Endothelial cell of umbilical vein (primary cell): Measurements from ENCODE around the gene MAK. TPM values are rescaled to one million over a fixed set of nuclear protein-coding genes. Genes with fewer than 3 reads are reported as not detected.

Experiments
- BruUV-seq: library from RNA; stranded (reverse); fragments of 400-500 nt; replicated peaks from 2 replicates; lab custom pipeline; 2021; lab: Mats Ljungman, UMichigan
- CTCF ChIA-PET: fragments of 300-600, 350-600 bp; sonication (Branson Sonifier 250); formaldehyde crosslinking; loops from one replicate; lab custom pipeline; 2021; ENCODE audit warnings: antibody characterized with exemption, inconsistent platforms; lab: Charles Lee
- POLR2A ChIA-PET: fragments of 300-600, 350-600 bp; sonication (Branson Sonifier 250); formaldehyde crosslinking; loops from one replicate; lab custom pipeline; 2021; ENCODE audit warnings: antibody characterized with exemption, inconsistent platforms; lab: Charles Lee
- DNase-seq: peaks from one replicate; pipeline ENCODE4 v3.0.0-alpha.2; 2011; ENCODE audit warnings: low read depth, low spot score
- FAIRE-seq: peaks from 2 replicates; lab custom pipeline; 2011; peaks lifted over from hg19 to GRCh38; lab: Jason Lieb, UNC
- H2AFZ ChIP-seq: 2 replicates; pipeline ENCODE4 v1.6.0; 2012; ENCODE audit warnings: low read depth, low read length, control low read depth, inconsistent platforms
- H3K27ac ChIP-seq: 2 replicates; pipeline ENCODE4 v1.5.1; 2011; ENCODE audit warnings: low read depth, mild to moderate bottlenecking, control low read depth, low read length, moderate library complexity; ENCODE audit not compliant: insufficient read depth
- H3K27me3 ChIP-seq, 2 experiments: 2 replicates each; pipeline versions ENCODE4 v1.6.0 to v1.6.1; 2011; ENCODE audit warnings: low read length in 2 of 2, mixed read lengths in 1 of 2; ENCODE audit not compliant: control insufficient read depth in 2 of 2, insufficient read depth in 2 of 2
- H3K36me3 ChIP-seq, 2 experiments: 2 replicates in 1 of 2; 3 replicates in 1 of 2; pipeline ENCODE4 v1.5.1; 2011; ENCODE audit warnings: low read length in 2 of 2, mild to moderate bottlenecking in 1 of 2, moderate library complexity in 1 of 2; ENCODE audit not compliant: control insufficient read depth in 2 of 2, insufficient read depth in 2 of 2; ENCODE audit errors: extremely low read depth in 1 of 2
- H3K4me1 ChIP-seq: 3 replicates; pipeline ENCODE4 v1.5.1; 2011; ENCODE audit warnings: mild to moderate bottlenecking, low read length; ENCODE audit not compliant: control insufficient read depth, insufficient read depth; ENCODE audit errors: extremely low read depth
- H3K4me2 ChIP-seq: 2 replicates; pipeline ENCODE4 v1.6.1; 2011; ENCODE audit warnings: low read length, control low read depth, mixed read lengths; ENCODE audit not compliant: insufficient read depth
- H3K4me3 ChIP-seq, 3 experiments: fragments of 200-600 bp in 1 of 3; sonication (generic), shearing (Covaris generic) in 1 of 3; replicated peaks in 1 of 3; 2 replicates each; pipeline ENCODE4 v1.5.1; 2011 to 2016; ENCODE audit warnings: control low read depth in 3 of 3, low read length in 3 of 3, mild to moderate bottlenecking in 2 of 3, inconsistent platforms in 1 of 3, low read depth in 1 of 3, moderate library complexity in 1 of 3; ENCODE audit not compliant: insufficient read depth in 1 of 3
- H3K79me2 ChIP-seq: 2 replicates; pipeline ENCODE4 v1.6.0; 2012; ENCODE audit warnings: low read length, inconsistent platforms; ENCODE audit not compliant: control insufficient read depth, insufficient read depth
- H3K9ac ChIP-seq: replicated peaks from 2 replicates; pipeline ENCODE3; 2011; ENCODE audit warnings: low read length, control low read depth; ENCODE audit not compliant: insufficient read depth; ENCODE audit errors: extremely low read depth
- H3K9me1 ChIP-seq: replicated peaks from 3 replicates; pipeline ENCODE4 v1.6.0; 2011; ENCODE audit warnings: mild to moderate bottlenecking, low read length; ENCODE audit not compliant: control insufficient read depth, insufficient read depth; ENCODE audit errors: extremely low read depth
- H3K9me3 ChIP-seq: replicated peaks from 2 replicates; pipeline ENCODE4 v1.5.1; 2012; ENCODE audit warnings: low read length, inconsistent platforms; ENCODE audit not compliant: control insufficient read depth, insufficient read depth
- H4K20me1 ChIP-seq: replicated peaks from 2 replicates; pipeline ENCODE3; 2011; ENCODE audit warnings: mild to moderate bottlenecking, low read length; ENCODE audit not compliant: control insufficient read depth, insufficient read depth; ENCODE audit errors: extremely low read depth
- EZH2 ChIP-seq: IDR thresholded peaks from 2 replicates; pipeline ENCODE4 v1.6.1; 2012; ENCODE audit warnings: borderline replicate concordance, low read depth, mild to moderate bottlenecking, moderate library complexity, low read length, inconsistent platforms; ENCODE audit not compliant: severe bottlenecking
- FOS ChIP-seq: IDR thresholded peaks from 2 replicates; pipeline ENCODE4 v1.6.1; 2011; ENCODE audit warnings: mild to moderate bottlenecking, low read length, moderate library complexity, borderline replicate concordance; ENCODE audit not compliant: insufficient read depth
- GATA2 ChIP-seq: IDR thresholded peaks from 2 replicates; pipeline ENCODE4 v1.7.0; 2011; ENCODE audit warnings: low read depth, mild to moderate bottlenecking, moderate library complexity, mixed read lengths, low read length; ENCODE audit not compliant: insufficient read length, insufficient read depth
- JUN ChIP-seq: IDR thresholded peaks from 2 replicates; pipeline ENCODE4 v1.6.1; 2011; ENCODE audit warnings: borderline replicate concordance, low read depth; ENCODE audit not compliant: insufficient read length, insufficient read depth
- MAX ChIP-seq: IDR thresholded peaks from 2 replicates; pipeline ENCODE4 v1.6.1; 2011; ENCODE audit not compliant: insufficient read depth, insufficient read length
- MYC ChIP-seq: IDR thresholded peaks from one replicate; pipeline ENCODE4 v1.6.1; 2011; ENCODE audit warnings: mild to moderate bottlenecking, low read depth, low read length
- POLR2A ChIP-seq: IDR thresholded peaks from 2 replicates; pipeline ENCODE4 v1.6.1; 2012; ENCODE audit warnings: low read depth, mild to moderate bottlenecking, control low read depth, low read length
- POLR2AphosphoS5 ChIP-seq: IDR thresholded peaks from 2 replicates; pipeline ENCODE4 v1.6.1; 2012; ENCODE audit warnings: low read depth, mild to moderate bottlenecking, control low read depth, low read length, moderate library complexity; ENCODE audit not compliant: insufficient read depth
- dilution Hi-C: fragments of 300-500 bp; cut with MboI; formaldehyde crosslinking; loops from one replicate; pipeline ENCODE4 v1.15.0; 2019; ENCODE audit warnings: low sequenced_read_pairs; ENCODE audit not compliant: extremely low pct_ligation_motif_present
- intact Hi-C: fragments of 100-400 bp; cut with micrococcal nuclease; formaldehyde crosslinking; loops from one replicate; pipeline ENCODE4 v1.10.0; 2022
- polyA plus RNA-seq, 4 experiments: library from polyadenylated mRNA; depleted of rRNA in 3 of 4; stranded (reverse) in 3 of 4; unstranded in 1 of 4; fragments of >200 nt; gene quantifications; 2 replicates each; pipeline versions ENCODE4 v1.2.1 to v1.2.3, GENCODE V29; 2011 to 2012; ENCODE audit warnings: missing spikeins in 1 of 4
- total RNA-seq: library from RNA; stranded (reverse); gene quantifications from 2 replicates; pipeline ENCODE4 v1.2.3, GENCODE V29; 2021
- TF ChIP-seq, protein P1 (sequence below), 2 donors: IDR thresholded peaks; 1 replicate in 1 of 2; 2 replicates in 1 of 2; pipeline ENCODE4 v1.5.1; 2011; ENCODE audit warnings: low read length in 2 of 2, mild to moderate bottlenecking in 2 of 2, moderate library complexity in 2 of 2, control low read depth in 1 of 2, inconsistent platforms in 1 of 2, low read depth in 1 of 2; ENCODE audit not compliant: insufficient read depth in 1 of 2; ENCODE audit errors: extremely low read depth in 1 of 2

The MAK gene
- total and polyA plus RNA-seq, 2 donors (not counting 3 experiments of a cell fraction or from before 2014, with no cell fraction given): not detected

DNA sequence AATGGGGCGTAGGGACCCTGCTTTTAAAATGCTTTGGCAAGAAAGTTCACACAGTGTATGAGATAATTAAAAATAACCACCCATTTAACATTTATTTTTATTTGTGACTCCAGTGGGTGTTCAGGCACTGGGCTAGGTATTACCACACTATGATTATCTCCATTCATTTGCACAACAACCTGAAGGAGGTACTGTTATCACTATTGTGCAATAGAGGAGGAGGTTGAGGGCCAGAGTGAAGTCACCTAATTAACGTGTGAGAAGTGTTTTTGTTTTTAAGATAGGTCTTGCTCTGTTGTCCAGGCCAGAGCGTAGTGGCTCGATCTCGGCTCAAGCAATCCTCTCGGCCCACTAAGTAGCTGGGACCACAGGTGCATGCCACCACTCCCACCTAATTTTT, 29.2 kb downstream of the MAK start:
- CTCF ChIA-PET: interaction anchor here (0.8 to 0.9 kb wide), 2 partner anchors 8 to 15 kb away, joined by 3 to 6 read pairs; no protein-coding TSS in a partner anchor
- H3K4me2 ChIP-seq: no peak overlapping the region
- H3K4me3 ChIP-seq: no peak overlapping the region
- H3K27ac ChIP-seq: no peak overlapping the region
- H3K9ac ChIP-seq: no peak overlapping the region
- dilution Hi-C loops: no loop called here
- no TSS peak for BruUV-seq
- no peaks in the 10 kb centered on the region for H4K20me1 ChIP-seq
- intact Hi-C loops: no loop called here
- FAIRE-seq: no peak
- no peaks in the 10 kb centered on the region for H3K9me3 ChIP-seq
- H3K4me1 ChIP-seq: no peaks in the 10 kb centered on the region
- no peaks in the 10 kb centered on the region for H3K27me3 ChIP-seq
- no peaks in the 10 kb centered on the region for H3K79me2 ChIP-seq
- TF ChIP-seq POLR2AphosphoS5: no peak
- no peak for TF ChIP-seq FOS
- no peak for TF ChIP-seq JUN
- TF ChIP-seq MAX: no peak
- TF ChIP-seq EZH2: no peak
- no peak for TF ChIP-seq MYC
- TF ChIP-seq GATA2: no peak
- TF ChIP-seq, protein P1, sequence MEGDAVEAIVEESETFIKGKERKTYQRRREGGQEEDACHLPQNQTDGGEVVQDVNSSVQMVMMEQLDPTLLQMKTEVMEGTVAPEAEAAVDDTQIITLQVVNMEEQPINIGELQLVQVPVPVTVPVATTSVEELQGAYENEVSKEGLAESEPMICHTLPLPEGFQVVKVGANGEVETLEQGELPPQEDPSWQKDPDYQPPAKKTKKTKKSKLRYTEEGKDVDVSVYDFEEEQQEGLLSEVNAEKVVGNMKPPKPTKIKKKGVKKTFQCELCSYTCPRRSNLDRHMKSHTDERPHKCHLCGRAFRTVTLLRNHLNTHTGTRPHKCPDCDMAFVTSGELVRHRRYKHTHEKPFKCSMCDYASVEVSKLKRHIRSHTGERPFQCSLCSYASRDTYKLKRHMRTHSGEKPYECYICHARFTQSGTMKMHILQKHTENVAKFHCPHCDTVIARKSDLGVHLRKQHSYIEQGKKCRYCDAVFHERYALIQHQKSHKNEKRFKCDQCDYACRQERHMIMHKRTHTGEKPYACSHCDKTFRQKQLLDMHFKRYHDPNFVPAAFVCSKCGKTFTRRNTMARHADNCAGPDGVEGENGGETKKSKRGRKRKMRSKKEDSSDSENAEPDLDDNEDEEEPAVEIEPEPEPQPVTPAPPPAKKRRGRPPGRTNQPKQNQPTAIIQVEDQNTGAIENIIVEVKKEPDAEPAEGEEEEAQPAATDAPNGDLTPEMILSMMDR (IDR thresholded peaks at IDR 0.05; ENCODE audit: extremely low read depth in 1 of 2, insufficient read depth in 1 of 2, low read depth in 1 of 2, low read length in 2 of 2): no peak
- no peak for TF ChIP-seq POLR2A
- no peaks in the 10 kb centered on the region for H3K36me3 ChIP-seq
- H2AFZ ChIP-seq: no peak overlapping the region
- DNase-seq: no peak
- no peaks in the 10 kb centered on the region for H3K9me1 ChIP-seq
- POLR2A ChIA-PET: no interaction called here
